ENCODE measurements around the gene CHCHD3. TPM values are rescaled to one million over a fixed set of nuclear protein-coding genes. Genes with fewer than 3 reads are reported as not detected.

Gene CHCHD3
- total and polyA plus RNA-seq, 9 of the 15 experiments (the other 6 are each of a cell fraction or from before 2014, with no cell fraction given), result 66.2 to 279 (median 204) TPM

- no TSS peak for BruUV-seq (replicated peaks)
- no peak for DNase-seq (ENCODE audit: extremely low read depth in 1 of 4, low spot score in 3 of 4)
- Histone ChIP-seq H3K27me3 (ENCODE audit: control insufficient read depth in 2 of 2, insufficient read depth in 2 of 2, low read length in 2 of 2) (no peaks in the 10 kb centered on the region), H3K27ac (ENCODE audit: extremely low read depth, low read depth, low read length) (no peak overlapping the region), H3K4me2 (ENCODE audit: insufficient read depth, low read length) (no peak overlapping the region), H2AFZ (ENCODE audit: low read depth, low read length) (no peak overlapping the region), H3K4me1 (replicated peaks in 1 of 2; ENCODE audit: control insufficient read depth in 2 of 2, insufficient read depth in 2 of 2, low read length in 2 of 2) (no peaks in the 10 kb centered on the region), H3K36me3 (ENCODE audit: control insufficient read depth, insufficient read depth, low read length) (0 out of 3 replicates have a peak, but pooled peaks cover 3% of the 10 kb centered on the region), H3K9me3 (replicated peaks; ENCODE audit: control insufficient read depth, insufficient read depth, low read depth, low read length) (no peaks in the 10 kb centered on the region), H3K4me3 (no peak overlapping the region), H3K79me2 (ENCODE audit: control insufficient read depth, insufficient read depth, low read length) (peaks cover 29% of the 10 kb centered on the region), H4K20me1 (replicated peaks; ENCODE audit: control insufficient read depth, insufficient read depth, low read length) (peaks cover 10% of the 10 kb centered on the region; the same call in 1 of the 2 replicates), H3K9me1 (ENCODE audit: control insufficient read depth, insufficient read depth, low read length) (no peaks in the 10 kb centered on the region), H3K9ac (ENCODE audit: insufficient read depth in 1 of 2, low read depth in 2 of 2, low read length in 2 of 2) (no peak overlapping the region)
- ATAC-seq, result no peak
- intact Hi-C loops (cut with micrococcal nuclease) (no loop called here), in situ Hi-C loops (cut with MboI) (no loop called here)
- ChIA-PET POLR2A (interaction anchor here (0.6 kb wide), 2 partner anchors 9 to 1456 kb away, joined by 3 to 5 read pairs; no protein-coding TSS in a partner anchor), CTCF (ENCODE audit: low intra/inter-chr PET ratio) (interaction anchor here (0.7 kb wide), 1 partner anchor 661 kb away, joined by 3 read pairs; no protein-coding TSS in a partner anchor)
- 51% methylated on average over 2 of the region's 2 CpGs for WGBS (ENCODE audit: insufficient coverage, low coverage, missing lambda C conversion rate)
- no peak for FAIRE-seq
- TF ChIP-seq ZNF23 (CRISPR knock-in tag; IDR thresholded peaks at IDR 0.05), result no peak
- TF ChIP-seq RBM39 (optimal IDR thresholded peaks at IDR 0.05; ENCODE audit: low read depth, low read length), result no peak
- no peak for TF ChIP-seq ZNF77 (CRISPR knock-in tag; IDR thresholded peaks at IDR 0.05)
- no peak for TF ChIP-seq PBX2 (CRISPR knock-in tag; IDR thresholded peaks at IDR 0.05; ENCODE audit: low read depth)
- TF ChIP-seq PBX2 (tag; conservative IDR thresholded peaks at IDR 0.05; ENCODE audit: low read depth), result 0 out of 2 replicates have a peak, but pooled peaks have one; percentile 19
- no peak for TF ChIP-seq HDAC6 (IDR thresholded peaks at IDR 0.05; ENCODE audit: low read depth, low read length)
- peak; percentile 14 for TF ChIP-seq MEIS2 (IDR thresholded peaks at IDR 0.05; ENCODE audit: partially characterized antibody)
Measured at GRCh38 chr7:132956556-132956955, 125.3 kb downstream of the CHCHD3 start.

Measured in K562 (cell line).